GM23248 (cell line): ENCODE measurements around the gene ZNF80. TPM values are rescaled to one million over a fixed set of nuclear protein-coding genes. Genes with fewer than 3 reads are reported as not detected.

Source experiments
- DNase-seq: peaks from one replicate; pipeline ENCODE4 v3.0.0-alpha.2; 2015
- H2AFZ ChIP-seq: fragments of 200-600 bp; sonication (generic); 2 replicates; pipeline ENCODE4 v1.6.1; 2016; ENCODE audit warnings: antibody characterized with exemption
- H3F3A ChIP-seq: fragments of 200-600 bp; sonication (generic); 2 replicates; pipeline ENCODE4 v1.6.1; 2016; ENCODE audit warnings: mild to moderate bottlenecking, antibody characterized with exemption, mixed run types; ENCODE audit not compliant: insufficient read depth
- H3K27ac ChIP-seq: fragments of 200-600 bp; sonication (generic); 2 replicates; pipeline ENCODE4 v1.5.1; 2016; ENCODE audit warnings: mild to moderate bottlenecking
- H3K27me3 ChIP-seq: fragments of 200-600 bp; sonication (generic); replicated peaks from 2 replicates; pipeline ENCODE4 v1.6.1; 2016; ENCODE audit warnings: mild to moderate bottlenecking; ENCODE audit not compliant: insufficient read depth
- H3K36me3 ChIP-seq: fragments of 200-600 bp; sonication (generic); 2 replicates; pipeline ENCODE4 v1.6.1; 2016; ENCODE audit warnings: low read depth, mild to moderate bottlenecking
- H3K4me1 ChIP-seq: fragments of 200-600 bp; sonication (generic); 2 replicates; pipeline ENCODE4 v1.6.1; 2016; ENCODE audit warnings: mild to moderate bottlenecking; ENCODE audit not compliant: insufficient read depth
- H3K4me2 ChIP-seq: fragments of 200-600 bp; sonication (generic); one replicate; pipeline ENCODE4 v1.6.1; 2016; ENCODE audit warnings: mild to moderate bottlenecking; ENCODE audit not compliant: unreplicated experiment
- H3K4me3 ChIP-seq: fragments of 200-600 bp; sonication (generic); 2 replicates; pipeline ENCODE4 v1.5.1; 2016; ENCODE audit warnings: mild to moderate bottlenecking
- H3K79me2 ChIP-seq: fragments of 200-600 bp; sonication (generic); 2 replicates; pipeline ENCODE4 v1.6.1; 2016; ENCODE audit warnings: mild to moderate bottlenecking; ENCODE audit not compliant: insufficient read depth
- H3K9ac ChIP-seq: fragments of 200-600 bp; sonication (generic); 2 replicates; pipeline ENCODE4 v1.6.1; 2016; ENCODE audit warnings: mild to moderate bottlenecking
- H3K9me2 ChIP-seq: fragments of 200-600 bp; sonication (generic); 2 replicates; pipeline ENCODE4 v1.6.1; 2016; ENCODE audit warnings: mixed run types, mild to moderate bottlenecking, moderate library complexity; ENCODE audit not compliant: insufficient read depth
- H3K9me3 ChIP-seq: fragments of 200-600 bp; sonication (generic); one replicate; pipeline ENCODE4 v1.6.1; 2017; ENCODE audit warnings: low read depth
- H4K20me1 ChIP-seq: fragments of 200-600 bp; sonication (generic); 2 replicates; pipeline ENCODE4 v1.6.0; 2016; ENCODE audit not compliant: insufficient read depth
- EZH2 ChIP-seq: fragments of 200-600 bp; sonication (generic); IDR thresholded peaks from 2 replicates; pipeline ENCODE4 v1.6.1; 2018; ENCODE audit warnings: antibody characterized with exemption, mild to moderate bottlenecking; ENCODE audit not compliant: insufficient read depth, poor library complexity, severe bottlenecking
- EZH2phosphoT487 ChIP-seq: fragments of 200-600 bp; sonication (generic); IDR thresholded peaks from 2 replicates; pipeline ENCODE4 v1.6.1; 2018; ENCODE audit warnings: antibody characterized with exemption, moderate library complexity, mild to moderate bottlenecking, low read depth; ENCODE audit not compliant: insufficient read depth
- WGBS, 2 experiments: methylation state at CpG; one replicate each; pipeline ENCODE4 v1.1.6; 2015 to 2017; ENCODE audit warnings: low lambda C conversion rate in 2 of 2, low coverage in 1 of 2; ENCODE audit errors: missing lambda C conversion rate in 2 of 2; 5-methylcytosine and 5-hydroxymethylcytosine counted together
- in situ Hi-C: fragments of 300-500 bp; cut with MboI; formaldehyde crosslinking; loops from 2 replicates; pipeline ENCODE4 v1.15.0; 2020
- polyA plus RNA-seq: library from polyadenylated mRNA; unstranded; fragments of >200 nt; fragmentation: Nextera tagmentation; extraction: Ambion mirVana; gene quantifications from 2 replicates; pipeline ENCODE4 v1.2.1, GENCODE V29; 2016
- total RNA-seq: library from RNA; depleted of rRNA; stranded (reverse); fragments of >200 nt; shearing (Covaris generic); gene quantifications from 2 replicates; pipeline ENCODE4 v1.2.3, GENCODE V29; 2014

ZNF80 gene
- total and polyA plus RNA-seq, 2 experiments from 2014 or later, result not detected

- peak overlapping the region; percentile 63 for H3K4me3 ChIP-seq
- H3K9ac ChIP-seq, result peak overlapping the region; percentile 67
- WGBS, 2 experiments, result 72 to 75% methylated on average over 6 of the region's 6 CpGs
- H3K36me3 ChIP-seq, result no peaks in the 10 kb centered on the region
- H2AFZ ChIP-seq, result peak overlapping the region; percentile 56
- in situ Hi-C loops, result no loop called here
- H3K27ac ChIP-seq, result peak overlapping the region; percentile 74
- no peaks in the 10 kb centered on the region for H3K79me2 ChIP-seq
- H3F3A ChIP-seq, result peaks cover 31% of the 10 kb centered on the region
- DNase-seq, result no peak
- H3K9me3 ChIP-seq, result no peaks in the 10 kb centered on the region
- H3K9me2 ChIP-seq, result no peaks in the 10 kb centered on the region
- H4K20me1 ChIP-seq, result no peaks in the 10 kb centered on the region
- TF ChIP-seq EZH2phosphoT487 (no peak), EZH2 (no peak)
- peaks cover 18% of the 10 kb centered on the region; the same call in 1 of the 2 replicates for H3K4me1 ChIP-seq
- H3K27me3 ChIP-seq, result no peaks in the 10 kb centered on the region
- peak overlapping the region; percentile 74 for H3K4me2 ChIP-seq
Observed at GRCh38 chr3:114214542-114215341, 22.6 kb downstream of the ZNF80 start.

DNA sequence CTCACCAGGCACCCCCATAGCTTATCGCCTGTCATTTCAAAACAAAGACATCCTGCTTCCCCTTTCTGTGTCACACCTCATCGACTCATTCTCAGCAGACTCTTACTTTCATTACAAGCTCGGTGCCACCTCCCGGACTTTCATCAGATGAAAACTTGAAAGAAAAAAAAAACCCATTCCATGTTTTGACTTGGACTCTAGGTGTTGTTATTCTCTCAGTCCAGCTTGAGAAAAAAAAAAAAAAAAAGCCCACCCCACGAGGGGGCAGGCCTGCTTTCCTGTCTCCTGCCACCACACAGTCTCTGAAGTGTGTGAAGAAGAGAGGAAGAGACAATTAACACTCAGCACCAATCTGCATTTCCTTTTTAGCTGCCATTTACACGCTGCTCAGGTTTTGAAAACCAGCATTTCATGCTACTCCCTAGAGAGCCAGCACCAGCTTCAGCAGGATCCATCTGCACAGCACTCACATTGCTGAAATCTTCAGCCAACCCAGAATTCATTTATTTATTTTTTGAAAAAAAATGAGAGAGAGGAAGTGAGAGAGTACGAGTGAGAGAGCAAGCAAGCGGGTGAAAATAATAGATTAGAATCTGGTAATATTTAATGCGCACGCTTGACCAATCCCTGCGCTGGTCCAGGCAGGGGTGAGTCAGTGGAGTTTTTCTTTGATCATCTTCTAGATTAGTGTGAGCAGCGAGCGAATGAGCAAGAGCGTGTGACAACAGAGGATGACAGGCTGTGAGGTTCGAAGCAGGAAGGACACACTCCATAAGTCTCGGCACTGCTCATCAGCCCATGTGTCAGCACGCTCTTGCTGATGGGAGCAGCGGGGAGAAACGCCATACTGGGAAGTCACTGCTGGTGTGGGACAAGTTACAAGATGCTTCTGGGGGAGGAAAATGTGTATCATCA, 23.5 kb downstream of the ZNF80 start:
- Histone ChIP-seq H3K27ac (peak overlapping the region; percentile 74), H3K9ac (peak overlapping the region; percentile 67), H3K27me3 (no peaks in the 10 kb centered on the region), H3K4me3 (peak overlapping the region; percentile 63), H3K9me2 (no peaks in the 10 kb centered on the region), H3K9me3 (no peaks in the 10 kb centered on the region), H3K4me1 (peaks cover 18% of the 10 kb centered on the region; the same call in 1 of the 2 replicates), H3K4me2 (peak overlapping the region; percentile 74), H4K20me1 (no peaks in the 10 kb centered on the region), H3K36me3 (no peaks in the 10 kb centered on the region), H2AFZ (peak overlapping the region; percentile 56), H3K79me2 (no peaks in the 10 kb centered on the region), H3F3A (peaks cover 31% of the 10 kb centered on the region)
- peak; percentile 97 for DNase-seq
- in situ Hi-C loops, result no loop called here
- WGBS, 2 experiments, result 10 to 13% methylated on average over 19 of the region's 19 CpGs
- TF ChIP-seq EZH2, result no peak
- no peak for TF ChIP-seq EZH2phosphoT487

GRCh38 chr3:114213292-114213626, 24.1 kb downstream of the ZNF80 start:
- Histone ChIP-seq H3K4me2 (peak overlapping the region; percentile 74), H3K9me3 (no peaks in the 10 kb centered on the region), H2AFZ (no peak overlapping the region), H3K79me2 (no peaks in the 10 kb centered on the region), H3K4me1 (peaks cover 18% of the 10 kb centered on the region; the same call in 1 of the 2 replicates), H3K27me3 (no peaks in the 10 kb centered on the region), H3F3A (peaks cover 31% of the 10 kb centered on the region), H3K9ac (peak overlapping the region; percentile 67), H4K20me1 (no peaks in the 10 kb centered on the region), H3K36me3 (no peaks in the 10 kb centered on the region), H3K9me2 (no peaks in the 10 kb centered on the region), H3K27ac (peak overlapping the region; percentile 74), H3K4me3 (peak overlapping the region; percentile 63)
- no peak for TF ChIP-seq EZH2
- WGBS, 2 experiments, result 67 to 73% methylated on average over 4 of the region's 4 CpGs
- DNase-seq, result peak; percentile 59
- in situ Hi-C loops, result no loop called here

- no peaks in the 10 kb centered on the region for H3K9me2 ChIP-seq
- no peak overlapping the region for H3K9ac ChIP-seq
- H3K79me2 ChIP-seq, result no peaks in the 10 kb centered on the region
- peaks cover 31% of the 10 kb centered on the region for H3F3A ChIP-seq
- H4K20me1 ChIP-seq, result no peaks in the 10 kb centered on the region
- H3K9me3 ChIP-seq, result no peaks in the 10 kb centered on the region
- no peak overlapping the region for H3K4me3 ChIP-seq
- in situ Hi-C loops, result no loop called here
- H3K27ac ChIP-seq, result no peak overlapping the region
- H3K4me1 ChIP-seq, result peaks cover 18% of the 10 kb centered on the region; the same call in 1 of the 2 replicates
- H3K4me2 ChIP-seq, result no peak overlapping the region
- H2AFZ ChIP-seq, result no peak overlapping the region
- no peak for TF ChIP-seq EZH2
- no peak for TF ChIP-seq EZH2phosphoT487
- H3K36me3 ChIP-seq, result no peaks in the 10 kb centered on the region
- 69 to 70% methylated on average over 4 of the region's 4 CpGs for WGBS, 2 experiments
- DNase-seq, result peak; percentile 3
- no peaks in the 10 kb centered on the region for H3K27me3 ChIP-seq
Observed at GRCh38 chr3:114212646-114213045, 24.7 kb downstream of the ZNF80 start.
